ENCODE data around the gene VAMP5.
"Not testable (repeated sequence)": the region's sequence is repeated elsewhere in the genome, so short reads cannot be mapped to it uniquely, and the experiment has no call there.

Gene VAMP5

GRCh38 chr2:85601771-85602475, 17.7 kb downstream of the VAMP5 start:
- DNase-seq (ENCODE audit: low spot score): peak; percentile 55

- peak; percentile 90 for DNase-seq (ENCODE audit: low spot score)
Measured at GRCh38 chr2:85602476-85603234, 18.4 kb downstream of the VAMP5 start, which contains the start of gene TMEM150A. TSS of gene TMEM150A (minus strand) at chr2:85602698. CDS start at chr2:85601948, 750 bp downstream.

GRCh38 chr2:85604133-85604444, 19.9 kb downstream of the VAMP5 start:
- DNase-seq (ENCODE audit: low spot score): not testable (repeated sequence)

DNA sequence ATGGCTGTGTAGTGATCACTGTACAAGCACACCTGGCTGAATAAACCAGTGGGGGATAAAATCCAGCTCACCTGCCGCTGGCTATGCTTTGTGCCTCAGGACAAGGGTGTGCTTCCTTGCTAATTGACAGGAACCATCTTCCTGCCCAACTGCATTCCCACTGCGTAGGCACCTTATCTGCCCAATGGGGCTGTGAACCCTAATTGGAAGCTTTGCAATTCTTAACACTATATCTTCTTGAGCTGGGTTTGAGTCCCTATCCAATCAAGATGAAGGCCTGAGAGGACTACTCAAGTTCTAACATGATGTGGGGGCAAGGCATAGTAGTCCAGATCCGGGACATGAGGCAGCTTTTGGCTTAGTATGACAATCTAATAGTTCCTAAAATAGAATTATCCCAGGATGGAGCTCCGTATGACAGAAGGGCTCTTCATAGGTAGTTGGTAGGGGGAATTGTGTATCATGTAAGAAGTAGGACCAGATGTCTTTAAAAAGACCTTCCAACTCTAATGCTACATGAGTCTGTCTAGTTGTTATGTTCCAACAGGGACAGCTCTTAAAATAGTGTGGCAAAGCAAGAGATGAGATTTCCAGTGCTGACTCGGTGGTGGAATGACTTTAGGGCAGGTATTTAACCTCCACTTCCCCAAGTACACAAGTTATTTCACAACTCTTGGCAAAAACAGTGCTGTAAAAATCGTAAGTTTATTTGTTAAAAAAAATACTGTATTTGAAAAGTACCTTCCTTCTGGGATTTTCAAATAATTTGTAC, 20.5 kb downstream of the VAMP5 start:
- no peak for DNase-seq (ENCODE audit: low spot score)

DNA sequence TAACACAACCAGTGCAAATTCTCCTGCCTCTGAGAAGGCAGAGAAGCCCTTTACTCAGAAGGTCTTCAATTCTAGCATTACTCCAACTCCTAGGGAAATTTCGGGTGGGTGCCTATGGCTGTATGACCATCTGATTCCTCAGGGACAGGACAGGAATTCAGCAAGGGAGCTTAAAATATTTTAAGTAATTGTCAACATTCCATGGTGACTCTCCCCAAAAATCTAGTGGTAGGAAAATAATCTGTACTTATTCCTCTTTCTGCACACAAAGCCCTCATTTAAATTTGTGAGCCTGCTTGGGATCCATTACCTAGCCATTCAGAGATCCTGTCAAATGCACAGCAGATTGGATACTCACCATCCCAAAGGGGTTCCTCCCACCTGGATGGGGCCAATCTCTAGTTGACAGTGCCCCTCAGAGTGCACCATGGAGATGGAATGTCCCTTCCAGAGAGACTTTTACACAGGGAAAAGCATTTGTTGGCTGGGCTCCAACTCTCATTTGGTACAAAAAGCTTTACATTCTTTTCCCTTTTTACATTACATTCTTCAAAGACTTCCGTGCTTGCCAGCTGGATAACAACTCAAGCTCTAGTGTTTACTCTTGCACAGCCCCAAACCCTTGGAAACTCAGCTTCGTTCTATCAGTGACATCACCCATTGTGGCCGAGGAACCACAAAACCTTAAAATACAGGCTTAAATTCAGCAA, 21.3 kb downstream of the VAMP5 start:
- peak; percentile 86 for DNase-seq (ENCODE audit: low spot score)

- DNase-seq (ENCODE audit: low spot score): no peak
Measured at GRCh38 chr2:85606116-85606455, 21.9 kb downstream of the VAMP5 start.

DNA sequence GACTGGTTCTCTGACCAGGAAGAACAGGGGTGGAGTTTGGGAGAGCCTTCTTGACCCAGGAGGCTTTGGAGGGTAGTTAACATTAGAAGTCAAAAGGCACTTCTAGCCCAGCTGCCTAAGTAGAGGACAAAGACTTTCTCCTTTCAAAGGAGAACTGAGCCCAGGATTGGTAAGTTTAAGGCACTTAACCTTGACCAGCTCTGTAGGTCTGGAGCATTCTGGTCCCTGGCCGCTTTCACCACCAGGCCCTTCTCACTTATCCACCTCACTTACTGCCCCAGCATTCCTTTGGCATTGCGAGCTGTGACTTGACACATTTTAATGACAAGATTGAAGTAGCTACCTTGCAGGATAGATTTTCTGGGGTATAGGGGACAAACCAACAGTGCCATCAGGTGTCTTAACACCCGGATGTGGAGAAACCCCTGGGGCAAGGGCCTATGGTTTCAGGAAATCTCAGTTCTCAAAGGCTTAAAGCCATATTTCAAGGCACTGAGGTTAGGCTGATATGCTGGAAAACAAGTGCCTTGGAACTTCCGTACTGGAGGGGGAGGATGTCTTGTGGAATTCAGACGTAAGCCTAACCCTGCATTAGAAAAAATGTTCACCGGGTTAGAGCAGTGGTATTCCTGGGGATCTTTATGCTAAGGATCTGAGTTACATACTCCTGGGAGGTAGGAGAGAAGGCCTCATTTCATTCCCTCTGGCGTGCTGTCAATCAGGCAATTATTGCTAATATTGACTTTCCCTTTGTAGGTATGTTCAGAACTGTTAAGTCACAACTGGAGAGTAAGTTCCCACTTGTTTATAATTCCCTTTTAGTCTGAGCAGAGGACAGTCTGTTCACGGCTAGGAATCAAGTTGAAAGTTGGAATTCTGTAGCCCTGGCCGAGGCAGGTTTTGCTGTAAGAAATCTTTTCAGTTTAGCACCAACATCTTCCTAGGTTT, 23.3 kb downstream of the VAMP5 start:
- no peak for DNase-seq (ENCODE audit: low spot score)

- DNase-seq (ENCODE audit: low spot score): no peak
Measured at GRCh38 chr2:85611217-85611704, 27.0 kb downstream of the VAMP5 start.

GRCh38 chr2:85611705-85612587, 27.7 kb downstream of the VAMP5 start, which contains the start of gene C2orf68:
TSS of gene C2orf68 (minus strand) at chr2:85612066. CDS start at chr2:85611984, 82 bp downstream.
- peak; percentile 92 for DNase-seq (ENCODE audit: low spot score)

DNA sequence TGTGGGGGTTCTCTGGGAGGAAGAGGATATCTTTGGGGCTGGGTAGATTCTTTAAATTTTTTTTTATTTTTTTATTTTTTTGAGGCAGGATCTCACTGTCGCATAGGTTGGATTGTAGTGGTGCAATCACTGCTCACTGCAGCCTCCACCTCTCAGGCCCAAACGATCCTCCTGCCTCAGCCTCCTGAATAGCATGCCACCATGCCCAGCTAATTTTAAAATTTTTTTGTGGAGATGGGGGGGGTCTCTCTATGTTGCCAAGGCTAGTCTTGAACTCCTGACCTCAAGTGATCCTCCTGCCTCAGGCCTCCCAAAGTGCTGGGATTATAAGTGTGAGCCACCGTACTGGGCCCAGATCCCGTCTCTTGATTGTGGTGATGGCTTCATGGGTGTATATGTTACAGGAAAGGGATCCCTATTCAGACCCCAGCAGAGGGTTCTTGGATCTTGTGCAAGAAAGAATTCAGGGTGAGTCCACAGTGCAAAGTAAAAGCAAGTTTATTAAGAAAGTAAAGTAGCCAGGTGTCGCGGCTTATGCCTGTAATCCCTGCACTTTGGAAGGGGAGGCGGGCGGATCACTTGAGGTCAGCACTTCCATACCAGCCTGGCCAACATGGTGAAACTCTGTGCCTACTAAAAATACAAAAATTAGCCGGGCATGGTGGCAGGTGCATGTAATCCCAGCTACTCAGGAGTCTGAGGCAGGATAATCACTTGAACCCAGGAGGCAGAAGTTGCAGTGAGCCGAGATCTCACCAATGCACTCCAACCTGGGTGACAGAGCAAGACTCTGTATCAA, 29.7 kb downstream of the VAMP5 start:
- DNase-seq (ENCODE audit: low spot score): no peak

DNA sequence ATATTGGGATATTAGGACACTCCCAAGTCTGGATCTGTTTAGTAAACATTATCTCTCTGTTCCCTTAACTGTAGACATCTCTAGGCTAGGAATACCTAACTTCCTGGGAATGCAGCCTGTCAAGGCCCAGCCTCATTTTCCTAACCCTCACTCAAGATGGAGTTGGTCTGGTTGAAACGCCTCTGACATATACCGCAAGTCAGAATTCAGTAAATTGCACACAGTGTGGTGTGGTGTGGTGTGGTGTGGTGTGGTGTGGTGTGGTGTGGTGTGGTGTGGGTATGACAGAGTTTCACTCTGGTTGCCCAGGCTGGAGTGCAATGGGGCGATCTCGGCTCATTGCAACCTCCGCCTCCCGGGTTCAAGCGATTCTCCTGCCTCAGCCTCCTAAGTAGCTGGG, 30.5 kb downstream of the VAMP5 start:
- not testable (repeated sequence) for DNase-seq (ENCODE audit: low spot score)

- DNase-seq (ENCODE audit: low spot score): no peak
Measured at GRCh38 chr2:85615413-85615728, 31.1 kb downstream of the VAMP5 start.

DNA sequence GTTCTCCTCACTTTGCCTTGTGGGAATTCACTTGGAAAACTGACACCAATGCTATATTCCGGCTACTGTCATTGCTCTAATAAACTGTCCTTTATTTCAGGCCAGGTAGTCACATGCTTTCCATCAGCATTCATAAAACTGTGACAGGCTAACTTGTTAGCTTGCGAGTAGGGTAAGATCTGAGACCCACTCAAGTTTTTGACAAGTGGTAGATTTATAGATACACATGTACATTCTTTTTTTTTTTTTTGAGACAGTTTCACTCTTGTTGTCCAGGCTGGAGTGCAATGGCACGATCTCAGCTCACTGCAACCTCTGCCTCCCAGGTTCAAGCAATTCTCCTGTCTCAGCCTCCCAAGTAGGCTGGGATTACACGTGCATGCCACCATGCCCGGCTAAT, 33.5 kb downstream of the VAMP5 start:
- not testable (repeated sequence) for DNase-seq (ENCODE audit: low spot score)

DNA sequence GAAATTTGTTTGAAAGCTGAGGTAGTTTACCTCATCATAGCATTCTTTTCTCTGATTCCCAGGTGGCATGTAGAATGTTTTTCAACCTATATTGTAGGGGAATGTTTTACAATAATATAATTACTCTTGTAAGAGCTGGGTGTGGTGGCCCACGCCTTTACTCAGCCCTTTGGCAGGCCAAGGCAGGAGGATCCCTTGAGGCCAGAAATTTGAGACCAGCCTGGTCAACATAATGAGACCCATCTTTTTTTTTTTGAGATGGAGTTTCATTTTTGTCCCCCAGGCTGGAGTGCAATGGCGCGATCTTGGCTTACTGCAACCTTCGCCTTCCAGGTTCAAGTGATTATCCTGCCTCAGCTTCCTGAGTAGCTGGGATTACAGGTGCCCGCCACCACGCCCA, 35.4 kb downstream of the VAMP5 start:
- no peak for DNase-seq (ENCODE audit: low spot score)

DNA sequence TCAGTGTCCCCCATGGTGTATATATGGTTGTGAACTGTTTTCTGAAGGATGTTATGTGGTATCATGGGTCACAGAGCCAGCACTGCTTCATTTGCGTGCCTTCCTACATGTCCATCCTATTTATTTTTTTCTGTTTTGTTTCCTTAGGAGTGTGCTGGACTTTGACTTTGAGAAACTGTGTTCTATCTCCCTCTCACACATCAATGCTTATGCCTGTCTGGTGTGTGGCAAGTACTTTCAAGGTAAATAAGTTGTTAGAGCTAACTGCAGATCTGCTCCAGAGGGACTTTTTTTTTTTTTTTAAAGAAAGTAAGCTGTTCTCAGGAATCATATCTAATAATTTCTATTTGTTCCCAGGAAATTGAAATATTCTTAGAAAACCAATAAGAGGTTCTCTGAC, 37.1 kb downstream of the VAMP5 start:
- DNase-seq (ENCODE audit: low spot score): no peak

DNA sequence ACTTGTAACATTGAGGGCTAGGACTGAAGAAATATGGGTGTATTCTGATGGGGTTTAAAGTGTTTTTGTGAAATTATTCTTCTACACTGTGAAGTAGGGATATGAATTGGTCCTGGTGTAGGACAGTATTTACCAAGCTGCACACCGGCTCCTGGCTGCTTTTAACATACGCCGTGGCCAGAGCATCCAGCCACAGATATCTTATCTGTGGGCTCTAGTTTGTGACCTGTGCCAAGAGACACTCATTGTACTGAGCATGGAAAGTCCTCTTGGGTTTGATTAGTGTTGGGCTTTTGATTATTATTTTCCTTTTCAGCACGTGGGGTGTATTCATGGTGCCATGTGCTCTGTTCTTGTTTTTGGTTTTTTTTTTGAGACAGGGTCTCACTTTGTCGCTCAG, 39.8 kb downstream of the VAMP5 start:
- DNase-seq (ENCODE audit: low spot score): no peak

DNA sequence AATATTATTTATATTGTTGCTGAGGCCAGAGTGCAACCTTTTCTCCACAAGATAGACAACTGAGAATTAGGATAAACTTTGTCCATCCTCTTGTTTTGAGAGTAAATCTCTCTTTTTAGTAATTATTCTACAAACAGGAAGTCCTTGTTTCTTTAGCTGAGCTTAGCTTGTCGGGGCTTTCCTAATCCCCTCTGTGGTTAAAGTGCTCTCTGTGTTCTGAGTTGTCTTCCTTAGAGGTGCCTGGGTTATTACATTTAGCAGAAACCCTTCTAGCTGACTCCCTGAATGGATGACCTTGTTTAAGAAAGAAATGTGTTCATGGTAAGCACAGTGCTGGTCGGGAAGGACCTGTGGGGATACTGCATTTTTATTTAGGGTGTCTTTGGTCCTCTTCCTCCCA, 44.4 kb downstream of the VAMP5 start:
- DNase-seq (ENCODE audit: low spot score): no peak

DNA sequence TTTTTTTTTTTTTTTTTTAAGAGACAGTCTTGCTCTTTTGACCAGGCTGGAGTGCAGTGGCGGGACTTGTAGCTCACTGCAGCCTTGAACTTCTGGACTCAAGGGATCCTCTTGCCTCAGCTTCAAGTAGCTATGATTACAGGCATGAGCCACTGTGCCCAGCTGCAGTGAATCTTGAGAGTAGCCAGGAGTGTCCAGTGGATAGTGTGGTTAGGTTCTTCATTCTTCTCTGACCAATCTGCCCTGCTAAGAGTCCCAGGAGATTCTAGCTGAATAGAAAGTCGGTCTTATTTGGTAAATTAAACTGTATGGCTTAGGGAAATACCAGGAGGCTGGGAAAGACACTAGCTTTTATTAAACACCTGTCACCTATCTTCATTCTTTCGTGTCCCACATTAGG, 47.1 kb downstream of the VAMP5 start:
- DNase-seq (ENCODE audit: low spot score): no peak

DNA sequence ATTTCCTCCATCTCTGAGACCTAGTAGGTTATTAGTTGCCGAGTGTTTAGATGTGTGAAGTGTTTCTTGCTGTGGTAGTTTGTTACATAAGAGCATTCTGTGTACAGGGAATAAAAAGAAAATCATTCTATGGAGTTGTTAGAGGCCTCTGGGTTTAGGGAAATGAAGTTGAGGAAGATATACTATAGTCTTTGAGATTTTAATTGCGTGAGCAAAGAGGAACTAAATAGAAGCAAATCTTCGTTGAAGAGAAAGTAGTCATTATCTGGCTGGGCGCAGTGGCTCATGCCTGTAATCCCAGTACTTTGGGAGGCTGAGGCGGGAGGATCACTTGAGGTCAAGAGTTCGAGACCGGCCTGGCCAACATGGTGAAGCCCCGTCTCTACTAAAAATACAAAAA, 50.8 kb downstream of the VAMP5 start:
- DNase-seq (ENCODE audit: low spot score): no peak

Measured in hepatic stellate cell (primary cell).